ENCODE results near the gene ZYG11B. TPM values are rescaled to one million over a fixed set of nuclear protein-coding genes. Genes with fewer than 3 reads are reported as not detected.
"Not testable (repeated sequence)": the region's sequence is repeated elsewhere in the genome, so short reads cannot be mapped to it uniquely, and the experiment has no call there.

ZYG11B gene
- total RNA-seq, 2 donors from 2014 or later = 41.6 to 46.8 TPM

DNA sequence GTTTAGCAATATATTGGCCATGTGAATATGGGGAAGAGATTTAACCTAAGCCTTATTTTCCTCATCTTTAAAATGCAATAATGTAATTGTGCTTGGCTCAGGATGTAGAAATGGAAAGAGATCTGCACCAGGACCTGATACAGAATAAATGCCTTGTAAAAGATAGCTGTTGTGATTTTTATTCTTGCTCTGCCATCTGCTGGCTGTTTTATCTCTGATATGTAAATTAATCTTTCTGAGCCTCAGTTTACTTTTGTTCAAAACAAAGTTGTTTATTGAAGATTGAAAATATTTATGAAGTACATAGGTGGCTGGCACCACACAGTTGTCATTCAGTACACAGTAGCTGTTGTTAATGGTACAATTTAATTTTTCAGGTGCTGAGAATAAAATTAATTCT, 21.9 kb downstream of the ZYG11B start:
- peaks cover 11 to 27% of the 10 kb centered on the region in 2 donors for H3K4me1 ChIP-seq (ENCODE audit: control insufficient read depth in 1 of 2, low read depth in 2 of 2)
- no peak for ATAC-seq (ENCODE audit: insufficient number of reproducible peaks, low FRiP score, low read depth)
- H3K27me3 ChIP-seq (replicated peaks; ENCODE audit: insufficient read depth) = no peaks in the 10 kb centered on the region
- TF ChIP-seq, protein P1, sequence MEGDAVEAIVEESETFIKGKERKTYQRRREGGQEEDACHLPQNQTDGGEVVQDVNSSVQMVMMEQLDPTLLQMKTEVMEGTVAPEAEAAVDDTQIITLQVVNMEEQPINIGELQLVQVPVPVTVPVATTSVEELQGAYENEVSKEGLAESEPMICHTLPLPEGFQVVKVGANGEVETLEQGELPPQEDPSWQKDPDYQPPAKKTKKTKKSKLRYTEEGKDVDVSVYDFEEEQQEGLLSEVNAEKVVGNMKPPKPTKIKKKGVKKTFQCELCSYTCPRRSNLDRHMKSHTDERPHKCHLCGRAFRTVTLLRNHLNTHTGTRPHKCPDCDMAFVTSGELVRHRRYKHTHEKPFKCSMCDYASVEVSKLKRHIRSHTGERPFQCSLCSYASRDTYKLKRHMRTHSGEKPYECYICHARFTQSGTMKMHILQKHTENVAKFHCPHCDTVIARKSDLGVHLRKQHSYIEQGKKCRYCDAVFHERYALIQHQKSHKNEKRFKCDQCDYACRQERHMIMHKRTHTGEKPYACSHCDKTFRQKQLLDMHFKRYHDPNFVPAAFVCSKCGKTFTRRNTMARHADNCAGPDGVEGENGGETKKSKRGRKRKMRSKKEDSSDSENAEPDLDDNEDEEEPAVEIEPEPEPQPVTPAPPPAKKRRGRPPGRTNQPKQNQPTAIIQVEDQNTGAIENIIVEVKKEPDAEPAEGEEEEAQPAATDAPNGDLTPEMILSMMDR (IDR thresholded peaks at IDR 0.05) = no peak
- no peaks in the 10 kb centered on the region for H3K9me3 ChIP-seq
- no peak overlapping the region for H3K4me3 ChIP-seq
- H3K36me3 ChIP-seq = no peaks in the 10 kb centered on the region
- DNase-seq (ENCODE audit: low spot score) = no peak
- no peak overlapping the region for H3K27ac ChIP-seq

DNA sequence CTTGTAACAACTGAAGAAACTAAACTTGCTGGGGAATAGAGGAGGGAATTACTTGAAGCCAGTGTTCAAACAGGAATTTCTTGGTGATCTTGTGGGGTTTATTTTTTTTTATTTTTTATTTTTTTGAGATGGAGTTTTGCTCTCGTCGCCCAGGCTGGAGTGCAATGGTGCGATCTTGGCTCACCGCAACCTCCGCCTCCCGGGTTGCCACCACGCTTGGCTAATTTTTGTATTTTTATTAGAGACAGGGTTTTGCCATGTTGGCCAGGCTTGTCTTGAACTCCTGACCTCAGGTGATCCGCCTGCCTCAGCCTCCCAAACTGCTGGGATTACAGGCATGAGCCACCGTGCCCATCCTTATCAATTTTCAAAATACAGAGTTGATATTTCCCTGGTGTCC, 23.2 kb downstream of the ZYG11B start:
- ATAC-seq (ENCODE audit: insufficient number of reproducible peaks, low FRiP score, low read depth); H3K9me3 ChIP-seq; H3K27me3 ChIP-seq (replicated peaks; ENCODE audit: insufficient read depth); H3K36me3 ChIP-seq; H3K4me3 ChIP-seq; DNase-seq (ENCODE audit: low spot score); H3K27ac ChIP-seq: not testable (repeated sequence)
- H3K4me1 ChIP-seq (ENCODE audit: control insufficient read depth in 1 of 2, low read depth in 2 of 2) = peaks cover 11 to 27% of the 10 kb centered on the region in 2 donors

DNA sequence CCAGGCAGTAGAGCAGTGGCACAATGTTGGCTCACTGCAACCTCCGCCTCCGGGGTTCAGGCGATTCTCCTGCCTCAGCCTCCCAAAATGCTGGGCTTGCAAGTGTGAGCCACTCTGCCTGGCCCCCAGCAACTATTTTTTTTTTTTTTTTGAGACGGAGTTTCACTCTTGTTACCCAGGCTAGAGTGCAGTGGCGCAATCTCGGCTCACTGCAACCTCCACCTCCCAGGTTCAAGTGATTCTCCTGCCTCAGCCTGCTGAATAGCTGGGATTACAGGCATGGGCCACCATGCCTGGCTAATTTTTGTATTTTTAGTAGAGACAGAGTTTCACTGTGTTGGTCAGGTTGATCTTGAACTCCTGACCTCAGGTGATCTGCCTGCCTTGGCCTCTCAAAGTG, 23.9 kb downstream of the ZYG11B start:
- H3K27me3 ChIP-seq (replicated peaks; ENCODE audit: insufficient read depth); H3K4me3 ChIP-seq; DNase-seq (ENCODE audit: low spot score); H3K27ac ChIP-seq; ATAC-seq (ENCODE audit: insufficient number of reproducible peaks, low FRiP score, low read depth); H3K9me3 ChIP-seq; H3K36me3 ChIP-seq: not testable (repeated sequence)
- peaks cover 11 to 27% of the 10 kb centered on the region in 2 donors for H3K4me1 ChIP-seq (ENCODE audit: control insufficient read depth in 1 of 2, low read depth in 2 of 2)

DNA sequence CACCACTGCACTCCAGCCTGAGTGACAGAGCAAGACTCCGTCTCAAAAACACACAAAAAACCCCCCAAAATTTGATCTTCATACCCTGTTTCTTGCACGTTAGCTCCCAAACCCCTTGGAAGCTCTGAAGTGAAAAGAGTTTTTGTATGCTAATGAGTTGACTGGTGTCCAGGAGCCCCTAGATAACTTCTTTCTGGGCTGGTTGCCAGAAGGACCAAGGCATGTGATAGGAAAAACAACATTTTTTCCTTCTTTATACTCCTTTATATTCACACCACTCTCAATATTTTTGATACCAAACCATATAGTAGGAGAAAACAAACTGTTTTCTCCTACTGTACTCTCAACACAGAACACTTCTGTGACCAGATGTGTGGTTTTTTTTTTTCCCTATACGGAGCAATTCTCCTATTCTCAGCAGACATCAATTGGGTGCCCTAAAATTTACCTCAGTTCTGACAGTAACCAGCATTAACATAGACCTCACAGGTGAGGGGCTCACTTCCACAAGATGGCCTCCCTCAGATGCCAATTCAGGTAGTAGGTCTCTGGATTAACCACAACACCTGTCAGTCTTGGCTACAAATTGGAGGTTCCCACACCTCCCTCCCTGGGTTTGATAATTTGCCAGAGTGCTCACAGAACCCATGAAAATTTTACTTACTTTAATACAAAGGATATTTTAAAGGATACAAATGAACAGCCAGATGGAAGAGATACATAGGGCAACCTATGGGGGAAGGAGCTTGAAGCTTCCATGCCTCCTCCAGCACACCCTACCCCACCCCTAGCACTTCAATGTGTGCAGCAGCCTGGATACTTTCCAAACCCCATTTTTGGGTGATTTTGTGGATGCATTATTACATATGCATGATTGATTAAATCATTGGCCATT, 25.6 kb downstream of the ZYG11B start:
- Histone ChIP-seq H3K36me3 (no peaks in the 10 kb centered on the region), H3K9me3 (no peaks in the 10 kb centered on the region), H3K27ac (no peak overlapping the region), H3K4me3 (no peak overlapping the region), H3K4me1 (ENCODE audit: control insufficient read depth in 1 of 2, low read depth in 2 of 2) (peaks cover 11 to 27% of the 10 kb centered on the region in 2 donors), H3K27me3 (replicated peaks; ENCODE audit: insufficient read depth) (no peaks in the 10 kb centered on the region)
- ATAC-seq (ENCODE audit: insufficient number of reproducible peaks, low FRiP score, low read depth) (no peak), DNase-seq (ENCODE audit: low spot score) (no peak)
- TF ChIP-seq, protein P1 (IDR thresholded peaks at IDR 0.05) = no peak

DNA sequence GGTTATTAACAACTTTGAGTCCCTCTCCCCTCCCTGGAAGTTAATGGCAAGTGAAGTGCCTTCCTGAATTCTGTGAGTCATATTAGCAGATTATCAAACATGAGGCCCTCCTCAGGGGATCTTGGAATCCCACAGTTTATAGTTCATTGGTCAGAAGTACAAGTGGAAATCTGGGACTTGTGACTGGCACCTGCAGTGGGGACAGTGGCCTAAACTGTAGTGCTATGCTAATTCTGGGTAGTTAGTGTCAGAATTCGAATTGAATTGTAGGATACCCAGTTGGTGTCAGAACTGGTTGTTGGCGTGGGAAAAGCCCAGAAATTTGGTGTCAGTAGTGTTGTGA, 26.2 kb downstream of the ZYG11B start:
- TF ChIP-seq, protein P1 (IDR thresholded peaks at IDR 0.05) = no peak
- Histone ChIP-seq H3K36me3 (peaks cover 5% of the 10 kb centered on the region), H3K9me3 (no peaks in the 10 kb centered on the region), H3K4me3 (no peak overlapping the region), H3K4me1 (ENCODE audit: control insufficient read depth in 1 of 2, low read depth in 2 of 2) (peaks cover 11 to 27% of the 10 kb centered on the region in 2 donors), H3K27me3 (replicated peaks; ENCODE audit: insufficient read depth) (no peaks in the 10 kb centered on the region), H3K27ac (no peak overlapping the region)
- ATAC-seq (ENCODE audit: insufficient number of reproducible peaks, low FRiP score, low read depth) (no peak), DNase-seq (ENCODE audit: low spot score) (no peak)

DNA sequence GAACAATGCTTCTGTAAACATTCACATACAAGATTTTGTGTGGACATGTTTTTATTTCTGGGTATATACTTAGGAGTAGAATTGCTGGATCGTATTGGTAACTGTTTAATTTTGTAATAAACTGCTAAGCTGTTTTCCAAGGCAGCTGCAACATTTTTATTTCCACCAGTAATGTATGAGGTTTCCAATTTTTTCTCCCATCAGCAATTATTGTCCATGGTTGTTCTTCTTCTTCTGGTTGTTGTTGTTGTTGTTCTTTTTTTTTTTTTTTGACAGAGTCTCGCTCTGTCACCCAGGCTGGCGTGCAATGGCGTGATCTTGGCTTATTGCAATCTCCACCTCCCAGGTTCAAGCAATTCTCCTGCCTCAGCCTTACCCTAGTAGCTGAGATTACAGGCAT, 26.9 kb downstream of the ZYG11B start:
- Histone ChIP-seq H3K27ac (no peak overlapping the region), H3K36me3 (peaks cover 7% of the 10 kb centered on the region), H3K9me3 (no peaks in the 10 kb centered on the region), H3K4me3 (no peak overlapping the region), H3K27me3 (replicated peaks; ENCODE audit: insufficient read depth) (no peaks in the 10 kb centered on the region), H3K4me1 (ENCODE audit: control insufficient read depth in 1 of 2, low read depth in 2 of 2) (peaks cover 11 to 27% of the 10 kb centered on the region in 2 donors)
- DNase-seq (ENCODE audit: low spot score) (no peak), ATAC-seq (ENCODE audit: insufficient number of reproducible peaks, low FRiP score, low read depth) (no peak)
- TF ChIP-seq, protein P1 (IDR thresholded peaks at IDR 0.05) = no peak
